H4 (cell line): ENCODE results near the gene TXNL4A. TPM values are rescaled to one million over a fixed set of nuclear protein-coding genes. Genes with fewer than 3 reads are reported as not detected.
"Not testable (repeated sequence)": the region's sequence is repeated elsewhere in the genome, so short reads cannot be mapped to it uniquely, and the experiment has no call there.

Source experiments
- DNase-seq: peaks from one replicate; pipeline ENCODE4 v3.0.0-alpha.2; 2015; ENCODE audit warnings: low spot score
- total RNA-seq: library from RNA; depleted of rRNA; stranded (reverse); fragments of >200 nt; shearing (Covaris generic); gene quantifications from 2 replicates; pipeline ENCODE4 v1.2.3, GENCODE V29; 2014

TXNL4A gene
- total RNA-seq, 1 experiment from 2014 or later, result 146 TPM

DNA sequence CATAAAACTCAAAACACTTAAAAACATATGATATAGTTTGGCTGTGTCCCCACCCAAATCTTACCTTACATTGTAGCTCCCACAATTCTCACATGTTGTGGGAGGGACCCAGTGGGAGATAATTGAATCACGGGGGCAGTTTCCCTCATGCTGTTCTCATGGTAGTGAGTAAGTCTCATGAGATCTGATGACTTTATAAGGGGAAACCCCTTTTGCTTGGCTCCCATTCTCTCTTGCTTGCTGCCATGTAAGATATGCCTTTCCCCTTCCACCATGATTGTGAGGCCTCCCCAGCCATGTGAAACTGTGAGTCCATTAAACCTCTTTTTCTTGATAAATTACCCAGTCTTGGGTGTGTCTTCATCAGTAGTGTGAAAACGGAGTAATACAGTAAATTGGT, 11.3 kb upstream of the TXNL4A start:
- DNase-seq, result not testable (repeated sequence)

DNA sequence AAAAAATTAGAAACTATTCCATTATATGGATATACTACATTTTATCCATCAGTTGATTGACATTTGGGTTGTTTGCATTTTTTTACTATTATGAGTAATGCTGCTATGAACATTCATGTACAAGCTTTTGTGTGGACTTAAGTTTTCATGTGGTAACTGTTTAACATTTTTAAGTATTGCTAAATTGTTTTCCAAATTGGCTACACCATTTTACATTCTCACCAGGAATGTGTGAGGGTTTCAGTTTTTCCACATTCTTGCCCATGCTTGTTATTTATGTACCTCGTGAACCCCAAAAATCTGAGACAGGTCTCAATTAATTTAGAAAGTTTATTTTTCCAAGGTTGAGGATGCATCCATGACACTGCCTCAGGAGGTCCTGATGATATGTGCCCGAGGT, 3.1 kb upstream of the TXNL4A start:
- DNase-seq, result no peak

DNA sequence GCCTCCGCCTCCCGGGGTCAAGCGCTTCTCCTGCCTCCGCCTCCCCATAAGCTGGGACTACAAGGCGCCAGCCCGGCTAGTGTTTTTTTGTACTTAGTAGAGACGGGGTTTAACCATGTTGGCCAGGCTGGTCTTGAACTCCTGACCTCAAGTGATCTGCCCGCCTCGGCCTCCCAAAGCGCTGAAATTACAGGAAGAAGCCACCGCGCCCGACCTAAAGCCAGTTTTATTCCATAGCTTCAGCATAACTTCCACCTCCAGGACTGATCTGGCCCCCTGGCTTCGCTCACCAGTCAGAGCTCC, 783 bp upstream of the TXNL4A start:
- DNase-seq, result no peak

DNA sequence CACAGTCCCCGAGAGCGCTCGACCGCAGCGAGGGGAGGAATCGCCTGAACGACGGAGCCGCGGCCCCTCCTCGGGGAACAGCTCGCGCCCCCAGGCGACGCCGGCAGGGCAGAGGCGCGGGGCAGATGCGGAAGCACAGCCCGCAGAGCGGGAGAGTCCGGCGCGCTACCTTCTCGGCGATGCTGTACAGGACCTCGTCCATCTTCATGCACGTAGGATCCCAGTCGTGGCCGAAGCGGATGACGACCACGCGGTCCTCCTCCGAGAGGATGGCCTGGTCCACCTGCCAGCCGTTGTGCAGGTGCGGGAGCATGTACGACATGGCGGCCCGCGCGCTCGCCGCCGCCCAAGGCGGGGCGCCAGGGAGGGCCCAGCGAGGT, 302 bp downstream of the TXNL4A start:
- DNase-seq, result peak; percentile 41

DNA sequence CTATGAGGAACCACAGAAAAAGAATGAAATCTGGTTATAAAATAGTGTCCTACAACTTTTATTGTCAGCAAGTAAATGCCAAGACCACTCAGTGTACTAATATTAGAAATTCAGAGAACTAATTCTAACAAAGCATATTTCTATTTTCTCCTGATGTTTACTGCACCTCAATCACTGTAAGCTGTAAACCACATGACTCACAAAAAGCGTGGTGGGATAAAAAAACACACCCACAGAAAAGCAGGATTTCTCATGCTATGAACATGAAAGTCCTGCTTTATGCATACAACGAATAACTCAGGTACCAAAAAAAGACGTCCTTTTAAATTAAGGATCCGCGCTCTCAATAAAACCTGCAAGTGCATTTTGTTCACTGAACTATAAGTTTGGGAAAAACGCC, 797 bp downstream of the TXNL4A start:
- DNase-seq, result no peak

DNA sequence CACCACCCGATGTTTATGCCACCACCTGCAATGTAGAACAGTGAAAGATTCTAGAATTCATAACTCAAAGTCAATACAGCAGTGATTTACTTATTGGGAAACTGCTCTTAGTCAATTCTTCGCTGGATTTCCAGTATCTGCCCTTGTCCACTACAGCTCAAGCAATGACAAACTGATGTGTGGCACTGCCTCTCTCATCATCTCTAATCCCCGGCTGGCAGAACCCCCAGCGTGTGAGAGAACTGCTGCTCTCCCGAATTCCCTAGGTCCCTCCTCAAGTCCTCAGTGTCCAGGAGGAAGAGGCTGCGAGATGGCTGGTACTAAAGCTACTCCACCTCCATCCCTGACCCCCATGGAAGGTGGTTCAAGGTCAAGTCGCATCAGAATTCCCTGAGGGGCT, 1.6 kb downstream of the TXNL4A start:
- DNase-seq, result no peak

DNA sequence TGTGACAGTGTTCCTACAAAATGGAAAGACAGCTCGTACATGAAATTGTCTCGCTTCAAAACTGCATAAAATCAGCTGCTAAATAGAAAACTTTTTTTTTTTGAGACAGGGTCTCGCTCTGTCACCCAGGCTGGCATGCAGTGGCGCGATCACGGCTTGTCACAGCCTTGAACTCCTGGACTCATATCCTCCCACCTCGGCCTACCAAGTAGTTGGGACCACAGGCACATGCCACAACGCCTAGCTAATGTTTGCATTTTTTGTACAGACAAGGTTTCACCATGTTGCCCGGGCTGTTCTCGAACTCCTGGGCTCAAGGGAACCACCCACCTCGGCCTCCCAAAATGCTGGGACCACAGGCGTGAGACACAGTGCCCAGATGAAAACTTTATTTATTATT, 3.2 kb downstream of the TXNL4A start:
- no peak for DNase-seq

DNA sequence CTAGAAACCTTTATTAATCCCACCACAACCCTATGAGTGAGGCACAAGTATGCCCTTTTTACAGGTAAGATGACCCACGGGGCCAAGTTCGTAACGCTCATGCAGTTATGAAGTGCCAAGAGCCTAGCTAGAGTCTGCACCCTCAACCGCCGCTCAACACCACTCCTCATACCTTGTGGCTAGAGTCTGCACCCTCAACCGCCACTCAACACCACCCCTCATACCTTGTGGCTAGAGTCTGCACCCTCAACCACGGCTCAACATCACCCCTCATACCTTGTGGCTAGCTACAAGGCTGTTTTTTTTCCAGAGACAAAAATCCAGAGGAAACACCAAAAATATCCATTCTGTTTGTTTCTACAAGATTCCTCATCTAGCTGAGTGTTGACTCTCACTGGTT, 4.6 kb downstream of the TXNL4A start:
- DNase-seq, result no peak

DNA sequence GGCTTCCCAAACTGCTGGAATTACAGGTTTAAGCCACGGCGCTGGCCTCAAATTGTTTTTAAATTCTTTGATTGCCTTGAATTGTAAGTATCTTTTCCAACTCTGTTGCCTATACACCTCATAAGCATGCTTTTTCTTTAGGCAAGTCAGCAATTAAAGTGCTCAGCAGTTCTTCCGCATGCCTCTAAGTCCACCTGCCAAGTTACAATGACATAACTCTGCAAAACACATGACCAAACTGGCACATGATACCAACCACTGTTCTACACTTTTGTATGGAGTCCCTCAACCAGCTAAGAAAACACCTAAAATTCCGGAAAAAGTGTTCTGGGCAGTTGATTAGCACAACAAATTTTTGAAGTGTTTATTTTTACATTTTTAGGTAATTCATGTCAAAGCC, 5.1 kb downstream of the TXNL4A start:
- DNase-seq, result no peak

DNA sequence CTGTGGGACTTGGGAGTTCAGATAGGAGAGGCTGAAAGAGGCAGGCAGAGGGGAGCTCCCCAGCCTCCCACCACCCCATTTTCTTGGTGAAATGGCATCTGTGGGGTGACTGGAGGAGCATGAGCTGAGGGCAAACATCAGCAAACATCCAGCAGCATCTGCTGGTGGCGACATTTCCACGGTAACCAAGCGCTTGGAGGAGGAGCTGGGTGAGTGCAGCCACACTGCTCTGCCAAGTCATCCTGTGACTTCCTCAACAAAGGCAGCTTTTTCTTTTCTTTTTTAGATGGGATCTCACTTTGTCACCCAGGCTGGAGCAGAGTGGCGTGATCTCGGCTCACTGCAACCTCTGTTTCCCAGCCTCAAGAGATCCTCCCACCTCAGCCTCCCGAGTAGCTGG, 5.6 kb downstream of the TXNL4A start:
- DNase-seq, result no peak

DNA sequence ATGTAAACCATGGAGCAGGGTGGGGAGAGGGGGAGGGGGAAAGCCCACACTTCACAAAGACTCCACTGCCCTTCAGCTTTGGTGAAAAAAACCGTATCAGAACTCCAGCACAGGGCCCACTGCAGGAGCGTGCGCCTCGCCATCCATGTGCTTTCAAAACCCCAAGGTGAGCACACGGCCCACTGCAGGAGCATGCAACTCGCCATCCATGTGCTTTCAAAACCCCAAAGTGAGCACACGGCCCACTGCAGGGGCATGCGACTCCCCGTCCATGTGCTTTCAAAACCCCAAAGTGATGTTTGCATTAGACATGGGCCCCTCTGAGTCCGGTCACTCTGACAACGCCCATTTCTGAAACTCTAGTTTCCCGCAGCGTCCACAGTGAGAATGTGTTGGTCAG, 7.8 kb downstream of the TXNL4A start:
- DNase-seq, result no peak

DNA sequence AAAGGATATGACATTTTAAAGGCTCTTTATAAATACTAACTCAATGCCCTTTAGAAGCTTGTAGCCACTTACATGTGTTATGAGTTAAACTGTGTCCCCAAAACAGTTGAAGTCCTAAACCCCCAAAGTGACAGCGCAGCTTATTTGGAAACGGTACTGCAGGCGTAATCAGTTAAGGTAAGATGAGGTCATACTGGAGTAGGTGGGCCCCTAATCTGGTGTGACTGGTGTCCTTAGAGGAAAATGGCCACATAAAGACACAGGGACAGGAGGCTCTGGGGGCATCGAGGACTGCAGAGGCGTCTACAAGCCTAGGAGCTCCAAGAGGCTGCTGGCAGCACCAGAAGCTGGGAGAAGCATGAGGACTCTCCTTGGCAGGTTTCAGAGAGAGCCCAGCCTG, 8.5 kb downstream of the TXNL4A start:
- no peak for DNase-seq

DNA sequence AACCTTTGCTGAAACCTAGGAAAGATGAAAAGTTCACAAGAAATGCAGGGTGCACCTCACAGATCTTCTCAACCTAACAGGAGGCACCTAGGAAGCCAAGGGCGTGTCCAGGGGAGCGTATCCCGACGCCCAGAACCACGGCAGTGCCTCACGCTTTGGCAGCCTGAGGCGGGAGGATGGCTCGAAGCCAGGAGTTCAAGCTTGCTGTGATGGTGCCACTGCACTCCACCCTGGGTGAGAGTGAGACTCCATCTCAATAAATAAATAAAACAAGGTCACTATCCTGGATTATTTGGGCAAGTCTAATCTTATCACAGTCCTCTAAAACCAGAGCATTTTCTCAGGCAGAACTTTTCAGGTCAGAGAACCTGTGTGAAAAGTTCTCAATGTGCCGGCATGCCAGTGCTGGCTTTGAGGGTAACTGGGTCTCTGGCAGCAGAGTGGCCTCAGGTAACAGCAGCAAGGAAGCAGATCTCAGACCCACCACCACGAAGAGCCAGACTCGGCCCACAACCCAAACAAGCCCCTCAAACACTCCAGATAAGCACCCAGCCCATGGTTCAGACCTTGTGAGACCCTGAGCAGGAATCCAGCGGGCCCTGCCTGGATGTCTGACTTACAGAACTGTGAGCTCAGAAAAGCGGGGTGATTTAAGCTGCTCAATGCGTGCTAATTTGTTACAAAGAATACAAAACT, 12.2 kb downstream of the TXNL4A start:
- no peak for DNase-seq

DNA sequence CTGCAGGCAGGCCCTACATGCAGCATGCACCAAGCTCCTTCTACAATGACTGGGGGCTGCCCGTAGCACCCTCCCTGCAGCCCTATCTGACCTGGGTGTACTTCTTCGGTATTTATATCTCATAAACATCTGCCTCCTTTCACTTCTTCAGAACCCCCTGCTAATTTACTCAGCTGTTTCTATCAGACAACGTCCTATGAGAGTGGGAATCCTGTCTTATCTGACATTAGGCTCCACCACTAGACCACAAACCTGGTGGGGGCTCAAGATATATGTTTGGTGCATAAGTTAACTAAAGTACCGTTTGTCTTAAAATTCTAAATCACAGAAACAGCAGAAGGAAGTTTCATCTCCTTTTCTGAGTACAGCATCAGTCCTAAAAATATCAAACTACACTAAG, 13.3 kb downstream of the TXNL4A start:
- DNase-seq, result no peak

DNA sequence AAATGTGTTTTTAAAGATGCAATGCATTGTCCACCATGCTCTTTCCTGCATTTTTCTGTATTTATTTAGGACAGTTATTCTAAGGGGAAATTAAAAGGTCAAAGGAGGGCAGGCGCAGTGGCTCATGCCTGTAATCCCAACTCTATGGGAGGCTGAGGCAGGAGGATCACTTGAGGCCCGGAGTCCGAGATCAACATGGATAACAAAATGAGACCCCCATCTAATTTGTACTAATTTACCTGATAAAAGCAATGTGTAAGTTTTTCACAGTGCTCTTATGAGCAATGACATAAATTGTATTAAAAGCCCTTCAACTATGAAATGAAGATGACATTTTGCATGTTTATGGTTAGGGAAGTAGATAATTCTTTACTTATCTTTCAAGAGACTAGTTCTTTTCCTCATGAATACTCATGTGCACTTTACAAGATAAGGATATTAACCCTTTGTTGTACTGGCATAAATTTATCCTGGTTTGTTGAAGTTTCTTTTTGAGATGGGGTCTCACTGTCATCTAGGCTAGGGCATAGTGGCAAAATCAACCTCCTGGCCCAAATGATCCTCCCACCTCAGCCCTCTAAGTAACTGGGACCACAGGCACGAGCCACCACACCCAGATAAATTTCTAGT, 14.2 kb downstream of the TXNL4A start:
- no peak for DNase-seq

DNA sequence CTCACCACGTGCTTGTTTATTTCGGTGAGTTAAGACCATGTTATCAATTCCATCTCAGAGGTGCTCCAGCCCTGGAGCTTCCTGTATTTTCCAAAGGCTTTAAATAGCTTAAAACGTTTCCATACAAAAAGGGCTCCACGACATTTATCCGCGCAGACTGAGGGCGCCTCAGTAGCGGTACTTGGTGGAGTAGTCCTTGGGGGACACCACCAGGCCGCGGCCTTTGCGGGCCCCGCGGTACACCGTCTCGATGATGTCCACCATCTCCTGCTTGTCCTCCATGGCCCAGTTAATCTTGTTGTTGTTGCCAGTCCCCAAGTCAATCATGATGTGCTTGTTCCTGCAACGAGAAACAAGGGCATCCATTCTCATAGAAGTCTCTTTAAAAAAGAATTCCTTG, 14.8 kb downstream of the TXNL4A start:
- DNase-seq, result no peak

DNA sequence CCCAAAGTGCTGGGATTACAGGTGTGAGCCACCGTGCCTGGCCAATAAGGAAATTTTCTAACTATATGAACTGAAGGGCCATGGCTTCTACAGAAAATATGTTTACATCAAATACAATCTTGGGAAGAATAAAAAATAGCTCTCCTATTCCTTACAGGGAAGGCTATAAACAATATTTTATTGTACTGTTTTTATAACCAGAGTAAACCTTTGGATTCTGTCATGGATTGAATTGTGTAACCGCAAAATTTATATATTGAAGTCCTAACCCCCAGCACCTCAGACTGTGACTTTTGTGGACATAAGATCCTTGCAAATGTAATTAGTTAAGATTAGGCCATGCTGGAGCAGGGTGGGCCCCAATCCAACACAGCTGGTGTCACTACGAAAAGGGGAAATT, 15.6 kb downstream of the TXNL4A start:
- no peak for DNase-seq

DNA sequence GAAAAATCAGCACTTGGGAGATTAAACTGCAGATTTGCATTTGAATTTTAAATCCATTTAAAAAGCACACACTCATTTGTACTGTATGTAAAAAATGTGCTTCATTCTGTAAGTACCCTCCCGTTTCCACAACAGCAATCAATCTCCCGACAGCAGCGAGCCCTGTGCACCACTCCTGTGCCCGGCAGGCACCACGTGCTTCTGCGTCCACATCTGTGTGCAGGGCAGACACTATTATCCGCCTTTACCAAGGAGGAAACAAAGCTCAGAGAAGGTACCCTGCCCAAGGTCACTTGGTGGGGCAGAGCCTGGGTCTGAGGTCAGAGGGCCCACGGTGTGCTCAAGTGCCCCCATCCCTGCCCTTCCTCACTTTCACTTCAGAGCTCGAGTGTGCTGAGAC, 16.4 kb downstream of the TXNL4A start:
- DNase-seq, result no peak

DNA sequence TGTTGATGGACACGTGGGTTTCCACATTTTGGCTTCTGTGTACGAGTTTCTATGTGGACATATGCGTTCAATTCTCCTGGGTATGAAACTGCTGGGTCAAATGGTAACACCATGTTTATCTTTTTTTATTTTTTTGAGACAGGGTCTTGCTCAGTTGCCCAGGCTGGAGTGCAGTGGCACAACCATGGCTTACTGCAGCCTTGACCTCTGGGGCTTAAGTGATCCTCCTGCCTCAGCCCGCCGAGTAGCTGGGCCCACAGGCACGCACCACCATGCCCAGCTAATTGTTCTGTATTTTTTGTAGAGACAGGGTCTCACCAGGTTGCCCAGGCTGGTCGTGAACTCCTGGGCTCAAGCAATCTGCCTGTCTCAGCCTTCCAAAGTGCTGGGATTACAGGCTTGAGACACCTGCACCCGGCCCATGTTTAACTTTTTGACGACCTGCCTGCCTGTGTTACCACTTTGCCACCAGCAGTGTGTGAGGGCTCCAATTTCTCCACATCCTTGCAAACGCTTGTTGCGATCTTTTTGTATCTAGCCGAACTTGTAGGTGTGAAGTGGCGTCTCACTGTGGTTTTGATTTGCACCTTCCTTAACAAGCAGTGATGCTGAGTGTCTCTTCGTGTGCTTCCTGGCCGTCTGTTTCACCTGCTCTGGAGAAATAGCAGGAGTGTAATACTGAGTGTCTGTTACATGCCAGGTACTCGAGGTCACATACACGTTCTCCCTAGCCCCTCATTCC, 17.0 kb downstream of the TXNL4A start:
- DNase-seq, result no peak

DNA sequence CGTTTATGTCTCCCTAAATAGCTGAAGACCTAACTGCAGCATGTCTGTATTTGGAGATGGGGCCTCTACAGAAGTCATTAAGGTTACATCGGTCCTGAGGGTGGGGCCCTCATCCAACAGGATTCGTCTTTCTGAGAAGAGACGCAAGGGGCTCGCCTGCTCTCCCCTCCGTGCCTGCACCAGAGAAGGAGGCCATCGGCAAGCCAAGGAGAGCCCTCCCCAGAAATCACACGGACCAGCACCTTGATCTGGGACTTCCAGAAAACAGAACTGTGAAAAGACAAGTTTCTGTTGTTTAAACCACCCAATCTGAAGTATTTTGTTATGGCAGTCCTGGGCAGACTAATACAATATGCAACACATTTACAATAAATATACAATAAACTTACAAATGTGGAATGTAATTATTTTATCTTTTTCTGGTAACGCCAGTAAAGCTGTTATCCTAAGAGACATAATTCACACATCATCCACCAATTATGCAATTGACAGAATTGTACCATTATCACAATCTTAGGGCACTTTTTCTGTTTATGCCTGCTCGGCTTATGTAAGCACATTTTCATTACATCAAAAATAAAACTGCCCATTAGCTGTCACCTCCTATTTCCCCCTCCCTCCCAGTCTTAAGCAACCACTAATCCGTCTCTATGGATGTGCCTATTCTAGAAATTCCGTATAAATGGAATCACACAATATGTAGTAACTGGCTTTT, 17.8 kb downstream of the TXNL4A start:
- DNase-seq, result no peak

DNA sequence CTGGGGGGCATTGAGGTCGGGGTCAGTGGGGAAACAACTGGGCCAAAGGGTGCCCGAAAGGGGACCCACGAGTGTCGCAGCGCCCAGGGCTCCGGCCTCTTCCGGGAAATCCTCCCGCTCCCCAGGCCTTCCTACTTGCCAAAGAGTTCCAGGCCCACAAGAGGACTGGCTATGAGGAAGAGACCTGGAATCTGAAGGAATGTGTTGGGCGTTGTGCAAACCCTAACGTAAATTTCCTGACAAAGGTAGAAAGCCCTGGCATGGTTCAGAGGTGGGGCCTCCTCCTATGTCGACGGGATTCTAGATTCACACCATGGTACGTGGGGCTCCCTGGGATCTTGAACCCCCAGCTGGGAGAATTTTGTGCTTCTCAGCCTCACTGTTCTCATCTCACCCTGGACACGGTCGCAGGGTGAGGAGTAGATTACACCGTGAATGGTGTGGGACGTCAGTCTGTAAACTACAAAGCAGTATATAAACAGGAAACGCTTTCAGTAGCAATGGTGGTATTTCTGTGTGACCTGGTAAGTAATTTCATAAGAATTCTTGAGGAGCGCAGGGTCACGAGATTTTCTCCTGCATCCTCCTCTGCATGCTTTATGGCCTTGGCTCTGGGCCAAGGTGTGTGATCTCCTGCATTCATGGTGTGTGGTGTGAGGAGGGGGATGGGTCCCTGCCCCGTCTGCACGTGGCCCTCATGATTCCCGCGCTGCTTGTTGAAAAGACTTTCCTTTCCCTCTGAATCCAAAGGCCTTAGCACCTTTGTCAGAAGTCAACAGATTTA, 23.1 kb downstream of the TXNL4A start:
- DNase-seq, result peak; percentile 92
